ENCODE results near the gene TREML2.
"Not testable (repeated sequence)": the region's sequence is repeated elsewhere in the genome, so short reads cannot be mapped to it uniquely, and the experiment has no call there.

Gene TREML2

DNA sequence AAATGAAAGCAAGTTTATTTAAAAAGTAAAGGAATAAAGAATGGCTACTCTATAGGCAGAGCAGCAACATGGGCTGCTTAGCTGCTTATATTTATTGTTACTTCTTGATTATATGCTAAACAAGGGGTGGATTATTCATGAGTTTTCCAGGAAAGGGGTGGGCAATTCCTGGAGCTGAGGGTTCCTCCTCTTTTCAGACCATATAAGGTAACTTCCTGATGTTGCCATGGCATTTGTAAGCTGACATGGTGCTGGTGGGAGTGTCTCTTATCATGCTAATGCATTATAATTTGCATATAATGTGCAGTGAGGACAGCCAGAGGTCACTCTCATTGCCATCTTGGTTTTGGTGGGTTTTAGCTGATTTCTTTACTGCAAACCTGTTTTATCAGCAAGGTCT, 11.9 kb downstream of the TREML2 start:
- not testable (repeated sequence) for H3K27ac ChIP-seq (ENCODE audit: low read depth, low read length); H3K27me3 ChIP-seq (ENCODE audit: insufficient read depth, low read length); H3K4me3 ChIP-seq (ENCODE audit: low read length); H3K9ac ChIP-seq (ENCODE audit: low read depth, low read length); H3K36me3 ChIP-seq (ENCODE audit: insufficient read depth, low read length); H3K4me1 ChIP-seq (ENCODE audit: insufficient read depth, low read length)
- peaks cover 14% of the 10 kb centered on the region for H3K9me3 ChIP-seq (ENCODE audit: insufficient read depth, low read depth, low read length)

DNA sequence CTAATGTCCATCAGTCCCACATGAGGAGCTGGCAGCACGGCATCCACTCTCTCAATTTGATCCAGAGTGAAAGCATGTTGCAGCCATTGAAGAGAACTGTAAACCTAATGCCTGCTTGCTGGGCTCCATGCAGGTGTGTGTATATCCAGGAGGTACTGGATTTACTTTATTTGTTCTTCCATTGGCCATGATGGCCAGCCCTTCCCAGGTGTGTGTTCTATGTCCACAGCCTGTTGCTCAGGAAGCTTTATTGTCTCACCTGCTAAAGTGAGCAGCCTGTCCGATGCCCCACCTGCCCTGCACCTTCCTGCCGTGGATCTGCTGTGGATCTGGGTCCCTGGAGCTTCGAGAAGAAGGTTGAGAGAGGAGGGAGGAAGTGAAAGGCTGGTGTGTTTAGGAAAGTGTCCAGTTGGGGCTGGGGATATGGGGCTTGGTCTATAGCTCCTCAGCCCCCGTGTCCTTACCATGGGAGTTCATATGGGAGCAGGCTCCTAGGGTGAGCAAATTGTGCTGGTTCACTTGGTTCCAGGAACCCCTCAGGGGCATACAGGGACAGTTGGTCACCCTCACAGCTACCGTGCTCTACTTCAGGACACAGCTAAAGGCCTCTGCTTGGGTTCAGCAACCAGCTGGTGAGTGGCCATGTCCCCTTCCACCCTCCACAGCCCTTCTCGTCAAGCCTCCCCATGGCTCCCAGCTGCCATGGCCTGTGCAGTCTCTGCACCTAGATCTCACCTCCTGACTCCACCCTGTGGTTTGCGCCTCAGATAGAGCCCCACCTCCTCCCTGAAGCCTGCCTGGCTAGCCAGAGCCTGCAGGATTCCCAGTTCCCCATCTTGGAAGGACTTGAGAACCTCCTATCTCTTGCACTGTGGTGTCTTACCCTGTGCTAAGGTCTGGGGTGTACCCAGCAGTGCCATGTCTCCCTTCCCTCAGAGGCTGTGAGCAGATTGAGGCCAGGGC, 12.7 kb downstream of the TREML2 start:
- Histone ChIP-seq H3K27me3 (ENCODE audit: insufficient read depth, low read length) (no peaks in the 10 kb centered on the region), H3K9ac (ENCODE audit: low read depth, low read length) (no peak overlapping the region), H3K36me3 (ENCODE audit: insufficient read depth, low read length) (no peaks in the 10 kb centered on the region), H3K4me3 (ENCODE audit: low read length) (no peak overlapping the region), H3K9me3 (ENCODE audit: insufficient read depth, low read depth, low read length) (peaks cover 14% of the 10 kb centered on the region), H3K27ac (ENCODE audit: low read depth, low read length) (no peak overlapping the region), H3K4me1 (ENCODE audit: insufficient read depth, low read length) (no peaks in the 10 kb centered on the region)
- WGBS: 91% methylated on average over 8 of the region's 8 CpGs

DNA sequence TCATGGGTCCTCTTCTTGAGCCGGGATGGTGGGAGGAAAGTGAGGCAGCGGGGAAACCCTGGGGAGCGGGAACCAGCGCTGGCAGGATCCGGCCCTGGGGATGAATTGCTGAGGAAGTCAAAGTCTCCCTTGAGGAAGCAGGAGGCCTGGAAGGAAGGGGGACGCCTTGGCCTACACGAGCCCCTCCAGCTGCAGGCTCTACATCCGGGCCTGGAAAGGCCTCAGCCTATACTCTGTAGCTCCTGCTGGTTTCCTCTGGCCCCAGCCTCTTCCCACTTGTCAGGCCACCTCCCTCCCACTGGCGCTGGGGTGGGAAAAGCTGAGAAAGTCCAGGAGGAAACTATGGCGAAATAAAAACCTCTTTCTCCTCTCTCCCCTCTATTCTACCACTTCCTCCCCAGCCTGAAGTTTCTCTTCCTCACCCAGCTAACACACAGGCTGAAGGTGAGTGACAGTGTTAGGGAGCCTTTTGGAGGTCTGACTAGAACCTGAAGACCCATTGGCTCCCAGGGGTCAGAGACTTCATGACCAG, 14.9 kb downstream of the TREML2 start:
- no peaks in the 10 kb centered on the region for H3K27me3 ChIP-seq (ENCODE audit: insufficient read depth, low read length)
- H3K9me3 ChIP-seq (ENCODE audit: insufficient read depth, low read depth, low read length): peaks cover 14% of the 10 kb centered on the region
- H3K4me1 ChIP-seq (ENCODE audit: insufficient read depth, low read length): no peaks in the 10 kb centered on the region
- no peak overlapping the region for H3K9ac ChIP-seq (ENCODE audit: low read depth, low read length)
- WGBS: 88% methylated on average over 8 of the region's 10 CpGs
- H3K36me3 ChIP-seq (ENCODE audit: insufficient read depth, low read length): no peaks in the 10 kb centered on the region
- no peak overlapping the region for H3K4me3 ChIP-seq (ENCODE audit: low read length)
- no peak overlapping the region for H3K27ac ChIP-seq (ENCODE audit: low read depth, low read length)

DNA sequence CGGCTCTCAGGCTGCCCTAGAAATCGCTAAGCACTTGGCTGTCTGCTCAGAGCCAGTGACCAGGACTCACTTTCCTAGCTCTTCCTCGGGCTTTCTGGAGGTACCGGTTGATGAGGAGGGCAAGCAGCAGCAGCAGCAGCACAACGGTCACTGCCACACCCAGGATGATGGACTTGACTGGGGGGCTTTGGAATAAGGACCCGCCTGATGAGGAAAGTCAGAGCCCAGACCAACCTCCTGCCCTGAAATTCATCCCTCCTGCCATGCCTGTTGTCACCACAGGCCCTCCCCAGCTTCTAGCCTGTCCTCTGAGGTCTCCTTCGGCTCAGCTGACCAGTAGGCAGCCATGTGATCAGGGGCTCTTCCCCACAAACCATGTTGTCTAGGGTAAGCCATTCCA, 16.2 kb downstream of the TREML2 start:
- Histone ChIP-seq H3K27me3 (ENCODE audit: insufficient read depth, low read length) (no peaks in the 10 kb centered on the region), H3K9me3 (ENCODE audit: insufficient read depth, low read depth, low read length) (peaks cover 8% of the 10 kb centered on the region), H3K4me1 (ENCODE audit: insufficient read depth, low read length) (no peaks in the 10 kb centered on the region), H3K36me3 (ENCODE audit: insufficient read depth, low read length) (no peaks in the 10 kb centered on the region), H3K4me3 (ENCODE audit: low read length) (no peak overlapping the region), H3K27ac (ENCODE audit: low read depth, low read length) (no peak overlapping the region), H3K9ac (ENCODE audit: low read depth, low read length) (no peak overlapping the region)
- 95% methylated on average over 7 of the region's 7 CpGs for WGBS

DNA sequence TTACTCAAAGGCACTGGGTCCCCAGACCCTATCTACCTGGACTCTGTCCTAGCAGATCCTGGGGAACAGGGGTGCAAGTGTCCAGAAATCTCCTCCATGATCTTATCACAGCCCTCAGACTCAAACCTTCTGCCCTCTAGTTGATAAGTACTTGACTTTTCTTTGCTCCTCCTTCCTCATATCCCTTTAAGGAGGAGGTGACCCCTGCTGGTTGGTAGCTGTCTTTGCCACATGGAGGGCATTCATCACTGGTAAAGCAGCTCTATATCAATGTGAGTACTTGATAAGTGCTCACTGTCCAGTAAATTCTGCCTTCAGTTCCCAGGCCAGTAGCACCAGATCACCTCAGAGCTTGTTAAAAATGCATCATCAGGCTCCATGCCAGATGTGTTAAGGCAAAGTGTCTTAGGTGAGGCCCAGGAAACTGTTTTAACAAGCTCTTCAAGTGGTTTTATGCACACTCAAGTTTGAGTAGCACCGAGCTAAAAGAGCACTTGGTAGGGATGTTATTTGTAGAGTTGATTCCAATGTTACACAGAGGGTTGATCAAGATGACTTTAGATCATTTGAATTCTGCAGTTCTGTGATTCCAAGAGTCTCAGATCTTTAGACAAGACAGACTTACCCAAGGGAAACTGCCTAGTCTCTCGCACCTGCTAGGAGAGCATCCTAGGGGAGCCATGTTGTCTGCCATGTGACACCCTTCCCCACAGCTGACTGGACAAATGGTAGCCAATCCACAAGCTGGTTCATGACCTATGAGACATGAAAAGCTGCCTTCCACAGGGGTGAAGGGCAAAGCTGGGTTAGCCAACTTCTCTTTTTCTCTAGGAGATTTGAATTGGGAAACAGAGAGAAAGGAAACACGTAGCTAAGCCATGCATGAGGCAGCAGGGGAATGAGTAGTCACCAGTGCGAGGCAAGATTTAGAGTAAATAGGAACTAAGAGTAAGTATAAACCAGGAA, 18.6 kb downstream of the TREML2 start:
- no peak overlapping the region for H3K9ac ChIP-seq (ENCODE audit: low read depth, low read length)
- H3K36me3 ChIP-seq (ENCODE audit: insufficient read depth, low read length): no peaks in the 10 kb centered on the region
- no peak overlapping the region for H3K27ac ChIP-seq (ENCODE audit: low read depth, low read length)
- H3K4me3 ChIP-seq (ENCODE audit: low read length): no peak overlapping the region
- H3K27me3 ChIP-seq (ENCODE audit: insufficient read depth, low read length): no peaks in the 10 kb centered on the region
- WGBS: 91% methylated on average over 4 of the region's 4 CpGs
- no peaks in the 10 kb centered on the region for H3K9me3 ChIP-seq (ENCODE audit: insufficient read depth, low read depth, low read length)
- no peaks in the 10 kb centered on the region for H3K4me1 ChIP-seq (ENCODE audit: insufficient read depth, low read length)

DNA sequence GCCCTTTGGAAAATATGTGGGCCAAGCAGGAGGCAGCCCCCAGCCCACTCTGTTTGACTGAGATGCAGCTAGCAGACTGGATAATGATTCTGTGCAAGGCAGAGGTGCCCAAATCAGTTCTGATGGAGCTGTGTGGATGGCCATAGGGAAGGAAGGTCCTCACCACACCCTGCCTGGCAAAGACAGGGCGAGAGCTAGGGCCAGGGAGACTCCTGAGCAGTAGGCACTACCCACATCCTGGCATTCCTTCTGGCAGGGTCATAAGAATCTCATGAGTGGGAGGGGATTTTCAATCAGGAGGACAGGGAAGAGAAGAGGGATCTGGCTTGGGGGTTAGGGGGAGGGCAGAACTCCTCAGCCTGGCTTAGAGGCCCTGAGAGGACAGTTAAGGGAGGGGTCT, 19.4 kb downstream of the TREML2 start:
- Histone ChIP-seq H3K4me3 (ENCODE audit: low read length) (no peak overlapping the region), H3K9me3 (ENCODE audit: insufficient read depth, low read depth, low read length) (no peaks in the 10 kb centered on the region), H3K36me3 (ENCODE audit: insufficient read depth, low read length) (no peaks in the 10 kb centered on the region), H3K9ac (ENCODE audit: low read depth, low read length) (no peak overlapping the region), H3K27ac (ENCODE audit: low read depth, low read length) (no peak overlapping the region), H3K4me1 (ENCODE audit: insufficient read depth, low read length) (no peaks in the 10 kb centered on the region), H3K27me3 (ENCODE audit: insufficient read depth, low read length) (no peaks in the 10 kb centered on the region)
- 60% methylated on average over 1 of the region's 1 CpG for WGBS

DNA sequence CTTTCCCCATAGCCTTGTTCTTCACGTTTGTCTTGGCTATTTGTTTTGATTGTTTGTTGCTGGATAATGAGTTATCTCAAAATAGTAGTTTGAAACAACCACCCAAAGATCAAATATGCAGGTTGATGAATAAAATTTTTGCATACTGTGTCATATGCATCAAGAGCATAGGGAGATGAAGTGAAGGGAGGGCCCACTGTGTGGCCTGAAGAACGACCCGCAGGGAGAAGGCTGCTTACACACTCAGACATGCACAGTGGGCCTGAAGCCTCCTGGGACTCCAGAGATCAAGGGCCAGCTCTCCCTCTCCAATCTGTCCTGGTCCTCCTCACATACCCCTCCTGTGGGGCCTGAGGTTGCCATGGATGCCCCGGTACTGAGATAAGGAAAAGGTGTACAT, 21.8 kb downstream of the TREML2 start:
- H3K4me3 ChIP-seq (ENCODE audit: low read length): no peak overlapping the region
- H3K4me1 ChIP-seq (ENCODE audit: insufficient read depth, low read length): no peaks in the 10 kb centered on the region
- H3K9me3 ChIP-seq (ENCODE audit: insufficient read depth, low read depth, low read length): no peaks in the 10 kb centered on the region
- 90% methylated on average over 3 of the region's 4 CpGs for WGBS
- H3K27ac ChIP-seq (ENCODE audit: low read depth, low read length): no peak overlapping the region
- no peaks in the 10 kb centered on the region for H3K36me3 ChIP-seq (ENCODE audit: insufficient read depth, low read length)
- H3K27me3 ChIP-seq (ENCODE audit: insufficient read depth, low read length): no peaks in the 10 kb centered on the region
- H3K9ac ChIP-seq (ENCODE audit: low read depth, low read length): no peak overlapping the region

DNA sequence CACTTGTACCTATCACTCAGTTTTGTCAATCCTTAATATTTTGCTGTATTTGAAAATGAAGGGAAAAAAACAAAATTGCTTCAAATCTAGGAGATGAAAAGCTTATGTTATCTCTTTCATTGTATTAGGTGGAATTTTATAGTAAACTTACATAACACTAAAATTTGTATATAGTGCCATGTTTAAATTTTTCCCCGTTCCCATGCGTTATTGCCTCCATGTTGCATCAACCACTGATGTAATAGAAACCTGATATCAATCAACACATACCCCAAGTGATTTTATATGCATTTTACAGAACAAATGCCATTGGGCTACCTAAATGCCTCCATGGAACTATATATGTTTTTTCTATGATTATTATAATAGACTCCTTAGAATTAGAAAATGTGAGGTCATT, 23.3 kb downstream of the TREML2 start:
- H3K9ac ChIP-seq (ENCODE audit: low read depth, low read length): no peak overlapping the region
- 100% methylated on average over 2 of the region's 2 CpGs for WGBS
- no peaks in the 10 kb centered on the region for H3K9me3 ChIP-seq (ENCODE audit: insufficient read depth, low read depth, low read length)

DNA sequence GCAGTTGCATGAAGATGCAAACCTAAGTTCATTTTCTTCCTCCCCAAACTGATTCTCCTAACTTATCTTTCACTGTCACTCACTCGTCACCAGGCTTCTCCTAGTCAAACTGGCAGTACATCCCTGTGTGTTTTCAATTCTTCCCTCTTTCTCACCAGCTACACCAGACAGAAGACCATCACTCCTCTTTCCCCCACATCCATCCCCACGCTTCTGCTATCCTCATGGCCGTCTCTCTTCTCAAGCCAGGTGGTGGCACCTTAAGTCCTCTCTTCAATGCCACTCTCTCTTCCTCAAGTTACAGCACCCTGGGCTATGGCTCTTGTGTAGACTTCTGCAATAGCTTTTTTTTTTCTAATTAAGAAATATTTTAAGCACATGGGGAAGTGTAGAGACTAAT, 23.7 kb downstream of the TREML2 start:
- H3K36me3 ChIP-seq (ENCODE audit: insufficient read depth, low read length): no peaks in the 10 kb centered on the region
- WGBS: 88% methylated on average over 3 of the region's 3 CpGs
- H3K9ac ChIP-seq (ENCODE audit: low read depth, low read length): no peak overlapping the region
- H3K27me3 ChIP-seq (ENCODE audit: insufficient read depth, low read length): no peaks in the 10 kb centered on the region
- H3K4me3 ChIP-seq (ENCODE audit: low read length): no peak overlapping the region
- H3K27ac ChIP-seq (ENCODE audit: low read depth, low read length): no peak overlapping the region
- H3K9me3 ChIP-seq (ENCODE audit: insufficient read depth, low read depth, low read length): no peaks in the 10 kb centered on the region
- H3K4me1 ChIP-seq (ENCODE audit: insufficient read depth, low read length): no peaks in the 10 kb centered on the region

More for the DNA sequence above, 23.3 kb downstream of the TREML2 start:
- H3K4me1 ChIP-seq (ENCODE audit: insufficient read depth, low read length): no peaks in the 10 kb centered on the region
- H3K36me3 ChIP-seq (ENCODE audit: insufficient read depth, low read length): no peaks in the 10 kb centered on the region
- no peaks in the 10 kb centered on the region for H3K27me3 ChIP-seq (ENCODE audit: insufficient read depth, low read length)
- no peak overlapping the region for H3K27ac ChIP-seq (ENCODE audit: low read depth, low read length)
- H3K4me3 ChIP-seq (ENCODE audit: low read length): no peak overlapping the region

DNA sequence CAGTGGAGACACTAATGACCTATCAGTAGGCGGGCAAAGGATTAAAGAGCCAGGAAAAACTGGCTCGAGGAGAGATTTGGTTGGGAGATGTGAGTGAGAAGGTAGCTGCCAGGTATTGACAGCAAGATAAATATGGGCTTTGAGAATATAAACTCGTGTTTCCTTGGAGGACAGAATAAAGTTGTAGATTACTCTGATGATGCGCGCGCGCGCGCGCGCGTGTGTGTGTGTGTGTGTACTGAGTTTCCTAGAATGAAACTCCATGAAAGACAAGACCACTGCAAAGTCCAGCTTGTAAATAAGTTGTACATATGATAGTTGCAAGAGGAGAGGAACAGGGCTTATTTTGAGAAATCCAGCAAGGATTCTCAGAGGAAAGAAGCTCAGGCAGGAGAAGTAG, 24.8 kb downstream of the TREML2 start:
- no peaks in the 10 kb centered on the region for H3K36me3 ChIP-seq (ENCODE audit: insufficient read depth, low read length)

DNA sequence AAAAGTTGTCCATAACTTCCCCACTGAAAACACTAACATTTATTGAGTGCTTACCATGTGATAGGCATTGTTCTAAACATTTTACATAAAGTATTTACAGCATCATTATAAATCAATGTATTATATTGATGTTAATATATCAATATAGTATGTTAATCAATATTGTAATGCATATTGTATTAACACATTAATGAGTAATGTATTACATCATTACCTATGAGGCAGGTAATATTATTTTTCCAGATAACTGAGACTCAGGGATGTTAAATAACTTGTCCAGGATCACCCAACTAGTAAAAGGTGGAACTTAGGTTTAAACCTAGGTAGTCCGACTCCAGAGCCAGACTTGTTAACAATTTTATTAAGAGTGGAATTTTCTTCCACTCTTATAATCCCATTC, 25.9 kb downstream of the TREML2 start:
- H3K4me1 ChIP-seq (ENCODE audit: insufficient read depth, low read length): peaks cover 16% of the 10 kb centered on the region
- H3K27me3 ChIP-seq (ENCODE audit: insufficient read depth, low read length): no peaks in the 10 kb centered on the region
- whole genome bisulfite sequencing: 100% methylated on average over 1 of the region's 1 CpG
- H3K36me3 ChIP-seq (ENCODE audit: insufficient read depth, low read length): no peaks in the 10 kb centered on the region
- no peak overlapping the region for H3K9ac ChIP-seq (ENCODE audit: low read depth, low read length)
- no peak overlapping the region for H3K27ac ChIP-seq (ENCODE audit: low read depth, low read length)
- H3K9me3 ChIP-seq (ENCODE audit: insufficient read depth, low read depth, low read length): no peaks in the 10 kb centered on the region
- no peak overlapping the region for H3K4me3 ChIP-seq (ENCODE audit: low read length)

More for the DNA sequence above, 24.8 kb downstream of the TREML2 start:
- WGBS: 93% methylated on average over 12 of the region's 12 CpGs
- no peaks in the 10 kb centered on the region for H3K9me3 ChIP-seq (ENCODE audit: insufficient read depth, low read depth, low read length)
- H3K27ac ChIP-seq (ENCODE audit: low read depth, low read length): no peak overlapping the region
- H3K9ac ChIP-seq (ENCODE audit: low read depth, low read length): no peak overlapping the region
- H3K4me1 ChIP-seq (ENCODE audit: insufficient read depth, low read length): peaks cover 6% of the 10 kb centered on the region
- H3K27me3 ChIP-seq (ENCODE audit: insufficient read depth, low read length): no peaks in the 10 kb centered on the region
- no peak overlapping the region for H3K4me3 ChIP-seq (ENCODE audit: low read length)
